Smooth muscle cell (in vitro differentiated cells): ENCODE measurements around the gene KRTAP19-8. TPM values are rescaled to one million over a fixed set of nuclear protein-coding genes. Genes with fewer than 3 reads are reported as not detected.

Experiments
- DNase-seq: peaks from one replicate; lab custom pipeline; 2025; ENCODE audit not compliant: unreplicated experiment; lab: John Stamatoyannopoulos, UW
- H2AFZ ChIP-seq: fragments of 200-600 bp; sonication (generic); 2 replicates; pipeline ENCODE4 v1.6.0; 2016; ENCODE audit warnings: antibody characterized with exemption, low read depth, mild to moderate bottlenecking
- H3F3A ChIP-seq: fragments of 200-600 bp; sonication (generic); 2 replicates; pipeline ENCODE4 v1.6.0; 2017; ENCODE audit warnings: antibody characterized with exemption, low read depth
- H3K27ac ChIP-seq: fragments of 200-600 bp; sonication (generic); 2 replicates; pipeline ENCODE4 v1.5.1; 2016; ENCODE audit warnings: low read depth, mild to moderate bottlenecking
- H3K27me3 ChIP-seq: fragments of 200-600 bp; sonication (generic); 2 replicates; pipeline ENCODE4 v1.6.1; 2016; ENCODE audit warnings: low read depth, mild to moderate bottlenecking
- H3K36me3 ChIP-seq: fragments of 200-600 bp; sonication (generic); 2 replicates; pipeline ENCODE4 v1.5.1; 2016; ENCODE audit warnings: low read depth
- H3K4me1 ChIP-seq: fragments of 200-600 bp; sonication (generic); 2 replicates; pipeline ENCODE4 v1.5.1; 2016; ENCODE audit warnings: low read depth
- H3K4me2 ChIP-seq: fragments of 200-600 bp; sonication (generic); 2 replicates; pipeline ENCODE4 v1.6.0; 2016; ENCODE audit warnings: mild to moderate bottlenecking
- H3K4me3 ChIP-seq: fragments of 200-600 bp; sonication (generic); 2 replicates; pipeline ENCODE4 v1.5.1; 2016; ENCODE audit warnings: mild to moderate bottlenecking
- H3K79me2 ChIP-seq: fragments of 200-600 bp; sonication (generic); 2 replicates; pipeline ENCODE4 v1.6.0; 2016; ENCODE audit warnings: low read depth, mild to moderate bottlenecking
- H3K9ac ChIP-seq: fragments of 200-600 bp; sonication (generic); 2 replicates; pipeline ENCODE4 v1.6.0; 2016; ENCODE audit warnings: low read depth
- H3K9me3 ChIP-seq: fragments of 200-600 bp; sonication (generic); replicated peaks from 2 replicates; pipeline ENCODE4 v1.5.1; 2016; ENCODE audit warnings: low read depth
- H4K20me1 ChIP-seq: fragments of 200-600 bp; sonication (generic); 2 replicates; pipeline ENCODE4 v1.6.0; 2016; ENCODE audit warnings: low read depth
- WGBS: methylation state at CpG from one replicate; pipeline ENCODE4 v1.1.7; 2016; ENCODE audit warnings: low lambda C conversion rate; 5-methylcytosine and 5-hydroxymethylcytosine counted together
- polyA plus RNA-seq: library from polyadenylated mRNA; unstranded; fragments of >200 nt; fragmentation: Nextera tagmentation; extraction: Ambion mirVana; gene quantifications from 2 replicates; pipeline ENCODE4 v1.2.1, GENCODE V29; 2016
- total RNA-seq: library from RNA; depleted of rRNA; stranded (reverse); fragments of >200 nt; gene quantifications from 2 replicates; pipeline ENCODE4 v1.2.3, GENCODE V29; 2014
- TF ChIP-seq, protein P1 (sequence below): fragments of 200-600 bp; sonication (generic); IDR thresholded peaks from 2 replicates; pipeline ENCODE4 v1.5.1; 2017; ENCODE audit warnings: borderline replicate concordance, mild to moderate bottlenecking, antibody characterized with exemption; ENCODE audit not compliant: insufficient read depth, poor library complexity, severe bottlenecking

Gene KRTAP19-8
- total and polyA plus RNA-seq, 2 experiments from 2014 or later: not detected

DNA sequence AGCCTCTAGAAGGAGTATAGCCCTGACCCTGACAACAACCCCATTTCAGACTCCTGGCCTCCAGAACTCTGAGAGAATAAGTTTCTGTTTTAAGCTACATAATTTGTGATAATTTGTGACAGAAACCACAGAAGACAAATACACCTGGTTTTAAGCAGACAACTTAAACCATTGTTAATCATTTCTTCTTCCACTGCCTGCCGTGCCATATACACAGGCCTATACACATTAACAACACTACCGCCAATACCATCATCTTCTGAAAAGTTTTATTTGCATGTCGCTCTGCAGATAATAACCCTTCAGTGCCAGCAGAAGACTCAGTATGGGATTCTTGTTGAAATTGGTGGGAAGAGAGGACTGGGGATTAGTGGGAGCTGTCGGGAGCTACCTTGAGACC is 39.9 kb upstream of the KRTAP19-8 start:
- H3K4me2 ChIP-seq: no peak overlapping the region
- H3K4me1 ChIP-seq: no peaks in the 10 kb centered on the region
- H3K27me3 ChIP-seq: no peaks in the 10 kb centered on the region
- H3K36me3 ChIP-seq: no peaks in the 10 kb centered on the region
- H3K79me2 ChIP-seq: no peaks in the 10 kb centered on the region
- 94% methylated on average over 4 of the region's 4 CpGs for WGBS
- DNase-seq: no peak
- H3K9me3 ChIP-seq: no peaks in the 10 kb centered on the region
- H3K4me3 ChIP-seq: no peak overlapping the region
- no peaks in the 10 kb centered on the region for H4K20me1 ChIP-seq
- no peaks in the 10 kb centered on the region for H3F3A ChIP-seq
- TF ChIP-seq, protein P1, sequence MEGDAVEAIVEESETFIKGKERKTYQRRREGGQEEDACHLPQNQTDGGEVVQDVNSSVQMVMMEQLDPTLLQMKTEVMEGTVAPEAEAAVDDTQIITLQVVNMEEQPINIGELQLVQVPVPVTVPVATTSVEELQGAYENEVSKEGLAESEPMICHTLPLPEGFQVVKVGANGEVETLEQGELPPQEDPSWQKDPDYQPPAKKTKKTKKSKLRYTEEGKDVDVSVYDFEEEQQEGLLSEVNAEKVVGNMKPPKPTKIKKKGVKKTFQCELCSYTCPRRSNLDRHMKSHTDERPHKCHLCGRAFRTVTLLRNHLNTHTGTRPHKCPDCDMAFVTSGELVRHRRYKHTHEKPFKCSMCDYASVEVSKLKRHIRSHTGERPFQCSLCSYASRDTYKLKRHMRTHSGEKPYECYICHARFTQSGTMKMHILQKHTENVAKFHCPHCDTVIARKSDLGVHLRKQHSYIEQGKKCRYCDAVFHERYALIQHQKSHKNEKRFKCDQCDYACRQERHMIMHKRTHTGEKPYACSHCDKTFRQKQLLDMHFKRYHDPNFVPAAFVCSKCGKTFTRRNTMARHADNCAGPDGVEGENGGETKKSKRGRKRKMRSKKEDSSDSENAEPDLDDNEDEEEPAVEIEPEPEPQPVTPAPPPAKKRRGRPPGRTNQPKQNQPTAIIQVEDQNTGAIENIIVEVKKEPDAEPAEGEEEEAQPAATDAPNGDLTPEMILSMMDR: no peak
- no peak overlapping the region for H2AFZ ChIP-seq
- H3K9ac ChIP-seq: no peak overlapping the region
- no peak overlapping the region for H3K27ac ChIP-seq

DNA sequence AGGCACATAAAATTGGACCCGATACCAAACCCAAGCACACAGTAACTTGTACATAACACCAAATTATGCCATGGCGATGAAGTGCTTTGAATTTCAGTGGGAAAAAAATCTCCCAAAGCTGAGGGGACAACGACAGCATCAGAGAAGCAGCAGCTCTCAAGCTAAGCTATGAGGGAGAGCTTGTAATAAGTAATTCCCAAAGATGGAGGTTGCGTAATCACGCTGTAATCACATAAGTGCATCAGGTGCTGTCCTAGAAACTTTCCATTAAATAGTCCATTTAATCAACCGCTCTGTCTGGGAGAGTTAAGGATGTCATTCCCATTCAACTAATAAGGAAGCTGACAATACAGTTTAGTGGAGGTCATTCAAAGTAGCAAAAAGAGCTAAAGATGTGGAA is 37.6 kb upstream of the KRTAP19-8 start:
- DNase-seq: no peak
- H3K4me2 ChIP-seq: no peak overlapping the region
- 94% methylated on average over 6 of the region's 6 CpGs for WGBS
- H3K79me2 ChIP-seq: no peaks in the 10 kb centered on the region
- TF ChIP-seq, protein P1: no peak
- no peaks in the 10 kb centered on the region for H3K36me3 ChIP-seq
- H3K27me3 ChIP-seq: no peaks in the 10 kb centered on the region
- H3K27ac ChIP-seq: no peak overlapping the region
- H3F3A ChIP-seq: no peaks in the 10 kb centered on the region
- H3K9ac ChIP-seq: no peak overlapping the region
- H3K4me3 ChIP-seq: no peak overlapping the region
- no peaks in the 10 kb centered on the region for H3K4me1 ChIP-seq
- no peaks in the 10 kb centered on the region for H4K20me1 ChIP-seq
- H2AFZ ChIP-seq: no peak overlapping the region
- no peaks in the 10 kb centered on the region for H3K9me3 ChIP-seq

DNA sequence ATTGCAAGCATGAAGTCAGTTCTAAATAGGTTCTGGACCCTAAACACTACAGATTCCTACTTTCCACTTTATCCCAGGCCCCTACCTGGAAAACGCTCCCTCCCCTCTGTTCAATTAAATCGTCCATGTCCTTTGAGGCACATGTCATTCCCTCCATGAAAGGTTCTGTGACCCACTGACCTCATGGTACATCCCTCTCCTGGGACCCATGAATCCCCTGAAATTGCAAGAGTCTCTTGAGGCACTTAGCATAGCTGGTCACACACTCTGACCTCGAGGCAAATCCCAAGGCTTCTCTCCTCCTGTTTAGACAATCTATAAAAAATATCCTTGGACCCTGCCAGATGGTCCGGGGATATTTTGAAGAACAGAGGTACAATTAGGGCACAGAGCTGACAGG is 34.3 kb upstream of the KRTAP19-8 start:
- TF ChIP-seq, protein P1: no peak
- WGBS: 80% methylated on average over 4 of the region's 4 CpGs
- H3K27me3 ChIP-seq: no peaks in the 10 kb centered on the region
- no peak overlapping the region for H2AFZ ChIP-seq
- no peak overlapping the region for H3K9ac ChIP-seq
- H3K36me3 ChIP-seq: no peaks in the 10 kb centered on the region
- H4K20me1 ChIP-seq: no peaks in the 10 kb centered on the region
- no peaks in the 10 kb centered on the region for H3K79me2 ChIP-seq
- H3K9me3 ChIP-seq: no peaks in the 10 kb centered on the region
- no peaks in the 10 kb centered on the region for H3K4me1 ChIP-seq
- H3K4me2 ChIP-seq: no peak overlapping the region
- H3K27ac ChIP-seq: no peak overlapping the region
- H3F3A ChIP-seq: no peaks in the 10 kb centered on the region
- no peak overlapping the region for H3K4me3 ChIP-seq
- no peak for DNase-seq

DNA sequence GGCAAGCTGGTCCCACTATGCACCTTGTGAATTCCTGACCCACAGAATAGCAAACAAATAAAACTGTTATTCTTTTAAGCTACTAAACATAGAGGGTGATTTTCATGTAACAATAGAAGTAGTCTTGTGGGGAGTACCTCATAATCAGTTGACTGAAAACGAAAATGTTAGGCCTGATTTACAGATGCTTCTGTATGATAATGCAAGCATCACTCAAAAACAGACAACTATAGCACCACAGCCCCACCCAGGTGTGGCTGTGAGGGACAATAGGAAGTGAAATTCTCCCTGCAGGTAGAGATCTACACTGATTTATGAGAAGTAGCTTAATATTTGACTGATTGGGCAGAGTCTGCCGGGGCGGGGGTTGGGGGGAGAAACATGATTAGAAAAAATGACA is 26.5 kb upstream of the KRTAP19-8 start:
- Histone ChIP-seq H3K27ac (no peak overlapping the region), H3K9ac (no peak overlapping the region), H3K9me3 (no peaks in the 10 kb centered on the region), H3K36me3 (no peaks in the 10 kb centered on the region), H3K4me2 (no peak overlapping the region), H2AFZ (no peak overlapping the region), H4K20me1 (no peaks in the 10 kb centered on the region), H3F3A (no peaks in the 10 kb centered on the region), H3K27me3 (no peaks in the 10 kb centered on the region), H3K4me1 (no peaks in the 10 kb centered on the region), H3K4me3 (no peak overlapping the region), H3K79me2 (no peaks in the 10 kb centered on the region)
- no peak for DNase-seq
- 86% methylated on average over 3 of the region's 3 CpGs for WGBS
- TF ChIP-seq, protein P1: no peak
